SU-DHL-6 (cell line): ENCODE results near the gene SRGAP1.

Experiments used
- EZH2phosphoT487 ChIP-seq: fragments of 200-600 bp; sonication (generic), shearing (Covaris generic); conservative IDR thresholded peaks from 2 replicates; pipeline ENCODE4 v1.6.1; 2018; ENCODE audit warnings: mild to moderate bottlenecking, antibody characterized with exemption, low read length, moderate library complexity, mixed read lengths
- TF ChIP-seq, protein P1 (sequence below): fragments of 200-600 bp; sonication (generic); IDR thresholded peaks from one replicate; pipeline ENCODE4 v1.5.1; 2017; ENCODE audit warnings: antibody characterized with exemption, mild to moderate bottlenecking, low read length, moderate library complexity; ENCODE audit not compliant: insufficient read depth, poor library complexity, severe bottlenecking

DNA sequence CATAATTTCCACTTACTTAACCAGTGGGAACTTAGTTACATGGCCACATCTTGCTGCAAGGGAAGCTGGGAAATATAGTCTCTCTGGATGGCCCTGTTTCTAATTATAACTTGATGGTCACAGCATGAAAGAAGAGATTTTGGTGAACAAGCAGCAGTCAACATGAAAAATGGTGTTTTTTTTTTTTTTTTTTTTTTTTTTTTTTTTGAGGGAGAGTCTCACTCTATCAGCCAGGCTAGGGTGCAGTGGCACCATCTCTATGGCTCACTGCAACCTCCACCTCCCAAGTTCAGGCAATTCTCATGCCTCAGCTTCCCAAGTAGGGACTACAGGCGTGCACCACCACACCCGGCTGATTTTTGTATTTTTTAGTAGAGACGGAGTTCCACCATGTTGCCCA lies 10.8 kb downstream of the SRGAP1 start:
- TF ChIP-seq, protein P1, sequence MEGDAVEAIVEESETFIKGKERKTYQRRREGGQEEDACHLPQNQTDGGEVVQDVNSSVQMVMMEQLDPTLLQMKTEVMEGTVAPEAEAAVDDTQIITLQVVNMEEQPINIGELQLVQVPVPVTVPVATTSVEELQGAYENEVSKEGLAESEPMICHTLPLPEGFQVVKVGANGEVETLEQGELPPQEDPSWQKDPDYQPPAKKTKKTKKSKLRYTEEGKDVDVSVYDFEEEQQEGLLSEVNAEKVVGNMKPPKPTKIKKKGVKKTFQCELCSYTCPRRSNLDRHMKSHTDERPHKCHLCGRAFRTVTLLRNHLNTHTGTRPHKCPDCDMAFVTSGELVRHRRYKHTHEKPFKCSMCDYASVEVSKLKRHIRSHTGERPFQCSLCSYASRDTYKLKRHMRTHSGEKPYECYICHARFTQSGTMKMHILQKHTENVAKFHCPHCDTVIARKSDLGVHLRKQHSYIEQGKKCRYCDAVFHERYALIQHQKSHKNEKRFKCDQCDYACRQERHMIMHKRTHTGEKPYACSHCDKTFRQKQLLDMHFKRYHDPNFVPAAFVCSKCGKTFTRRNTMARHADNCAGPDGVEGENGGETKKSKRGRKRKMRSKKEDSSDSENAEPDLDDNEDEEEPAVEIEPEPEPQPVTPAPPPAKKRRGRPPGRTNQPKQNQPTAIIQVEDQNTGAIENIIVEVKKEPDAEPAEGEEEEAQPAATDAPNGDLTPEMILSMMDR = no peak
- no peak for TF ChIP-seq EZH2phosphoT487
